NCI-H1417 (cell line): Measurements from ENCODE around the gene ERBB2.
"Not testable (repeated sequence)": the region's sequence is repeated elsewhere in the genome, so short reads cannot be mapped to it uniquely, and the experiment has no call there.

Experiments
- DNase-seq, 3 experiments: peaks; one replicate each; lab custom pipeline; 2025; lab: John Stamatoyannopoulos, UW

ERBB2 gene

GRCh38 chr17:39703913-39704312, 4.0 kb downstream of the ERBB2 start:
- no peak for DNase-seq

- DNase-seq: no peak
Observed at GRCh38 chr17:39704821-39705551, 5.1 kb downstream of the ERBB2 start.

- DNase-seq: peak in 2 of 3 experiments; percentile 50 to 73
Observed at GRCh38 chr17:39705786-39706348, 6.0 kb downstream of the ERBB2 start.

GRCh38 chr17:39706383-39706782, 6.5 kb downstream of the ERBB2 start:
- no peak for DNase-seq

- DNase-seq: no peak
Observed at GRCh38 chr17:39706921-39707337, 7.1 kb downstream of the ERBB2 start.

GRCh38 chr17:39709319-39709997, 9.6 kb downstream of the ERBB2 start:
- no peak for DNase-seq

GRCh38 chr17:39709998-39710964, 10.4 kb downstream of the ERBB2 start:
- DNase-seq: no peak

- not testable (repeated sequence) for DNase-seq
Observed at GRCh38 chr17:39711071-39711470, 11.2 kb downstream of the ERBB2 start.

GRCh38 chr17:39711851-39712250, 12.0 kb downstream of the ERBB2 start:
- DNase-seq: no peak

- no peak for DNase-seq
Observed at GRCh38 chr17:39714234-39714633, 14.4 kb downstream of the ERBB2 start.

GRCh38 chr17:39715375-39716072, 15.7 kb downstream of the ERBB2 start:
- no peak for DNase-seq

- no peak for DNase-seq
Observed at GRCh38 chr17:39716073-39716818, 16.4 kb downstream of the ERBB2 start.

GRCh38 chr17:39716879-39717536, 17.1 kb downstream of the ERBB2 start:
- no peak for DNase-seq

- DNase-seq: no peak
Observed at GRCh38 chr17:39717660-39718059, 17.8 kb downstream of the ERBB2 start.

GRCh38 chr17:39719563-39720355, 19.9 kb downstream of the ERBB2 start:
- DNase-seq: no peak

GRCh38 chr17:39722104-39722503, 22.2 kb downstream of the ERBB2 start:
- no peak for DNase-seq

- DNase-seq: no peak
Observed at GRCh38 chr17:39722965-39723848, 23.3 kb downstream of the ERBB2 start.

GRCh38 chr17:39724731-39725130, 24.9 kb downstream of the ERBB2 start:
- no peak for DNase-seq
